DMS79 treated with DMSO at 0.1 percent for 48 hours (cell line): ENCODE results near the gene CNNM1.
A peak's percentile ranks its signal among the peaks of the same experiment; 100 is the strongest.

Experiments used
- DNase-seq: peaks from one replicate; lab custom pipeline; 2025; lab: John Stamatoyannopoulos, UW

CNNM1 gene

GRCh38 chr10:99418910-99419624 lies 89.9 kb downstream of the CNNM1 start:
- DNase-seq: no peak

DNA sequence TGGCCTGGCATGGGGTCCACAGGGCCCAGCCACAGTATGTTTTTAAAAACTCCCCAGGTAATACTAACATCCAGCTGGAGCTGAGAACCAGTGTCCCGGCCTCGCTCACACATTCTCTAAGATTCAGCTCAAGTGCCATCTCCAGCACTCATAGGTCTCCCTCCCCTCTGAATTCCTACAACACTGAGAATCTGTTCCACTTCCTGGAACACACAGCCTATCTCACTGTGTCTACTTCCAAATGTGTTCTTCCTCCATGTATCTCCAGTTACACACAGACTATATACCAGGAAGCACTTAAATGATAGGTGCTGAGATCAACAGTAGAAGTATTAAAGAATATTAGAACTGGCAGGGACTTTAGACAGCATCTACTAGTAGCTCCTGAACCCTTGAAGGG lies 90.5 kb downstream of the CNNM1 start:
- no peak for DNase-seq

- no peak for DNase-seq
Observed at GRCh38 chr10:99421233-99421739, 92.1 kb downstream of the CNNM1 start.

- DNase-seq: no peak
Observed at GRCh38 chr10:99422529-99423096, 93.5 kb downstream of the CNNM1 start.

- no peak for DNase-seq
Observed at GRCh38 chr10:99424656-99425055, 95.5 kb downstream of the CNNM1 start.

GRCh38 chr10:99425204-99425603 lies 96.0 kb downstream of the CNNM1 start:
- no peak for DNase-seq

DNA sequence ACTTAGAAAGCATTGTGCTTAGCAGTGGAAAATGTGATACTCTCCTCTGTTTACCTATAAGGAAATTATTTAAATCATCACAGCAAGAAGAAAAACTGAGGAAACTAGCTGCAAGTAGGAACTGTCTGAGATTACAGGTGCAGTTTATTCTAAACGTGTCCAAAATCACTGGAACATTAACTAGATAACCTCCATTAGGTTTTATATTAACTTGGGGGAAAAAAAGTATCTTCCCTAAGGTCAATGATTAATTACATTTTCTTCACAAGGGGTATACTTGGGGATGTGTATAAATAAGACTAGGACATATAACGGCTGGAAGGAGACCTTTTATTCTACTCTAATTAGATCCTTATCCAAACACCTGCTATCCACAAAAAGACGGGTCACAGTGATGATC lies 97.5 kb downstream of the CNNM1 start:
- no peak for DNase-seq

DNA sequence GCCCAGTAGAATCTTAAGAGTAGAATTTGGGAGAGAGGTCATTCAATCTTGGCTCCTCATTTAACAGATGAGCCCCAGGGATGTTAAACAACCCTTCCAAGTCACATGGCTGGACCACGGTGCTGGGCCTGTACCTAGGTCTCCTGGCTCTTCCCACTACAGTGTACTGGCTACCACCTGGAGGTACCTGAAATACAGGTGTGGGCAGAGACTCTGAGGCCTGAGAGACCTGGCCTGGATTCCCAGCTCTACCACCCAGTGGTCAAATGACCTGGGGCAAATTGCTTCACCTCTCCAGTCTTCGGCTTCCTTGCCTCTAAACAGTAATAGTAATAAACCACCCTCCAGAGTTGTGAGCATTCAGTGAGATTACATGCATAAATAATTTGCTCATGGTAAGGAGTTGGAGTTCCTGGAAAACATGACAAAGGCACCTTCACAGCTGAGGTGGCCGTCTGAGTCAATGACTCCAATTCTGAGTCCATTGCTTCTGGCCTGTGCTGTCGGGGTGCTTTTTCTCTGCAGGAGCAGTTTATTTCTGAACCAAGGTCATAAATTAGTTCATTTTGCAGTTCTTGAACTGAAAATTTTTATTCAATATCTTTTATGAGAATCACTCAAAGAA lies 98.5 kb downstream of the CNNM1 start:
- no peak for DNase-seq

- DNase-seq: no peak
Observed at GRCh38 chr10:99429517-99430095, 100.5 kb downstream of the CNNM1 start.

GRCh38 chr10:99430116-99430450 lies 100.9 kb downstream of the CNNM1 start:
- DNase-seq: no peak

- DNase-seq: peak; percentile 87
Observed at GRCh38 chr10:99430451-99431189, 101.5 kb downstream of the CNNM1 start, which contains the start of gene GOT1. TSS of gene GOT1 (minus strand) at chr10:99430624. CDS start at chr10:99430565, 59 bp downstream.

DNA sequence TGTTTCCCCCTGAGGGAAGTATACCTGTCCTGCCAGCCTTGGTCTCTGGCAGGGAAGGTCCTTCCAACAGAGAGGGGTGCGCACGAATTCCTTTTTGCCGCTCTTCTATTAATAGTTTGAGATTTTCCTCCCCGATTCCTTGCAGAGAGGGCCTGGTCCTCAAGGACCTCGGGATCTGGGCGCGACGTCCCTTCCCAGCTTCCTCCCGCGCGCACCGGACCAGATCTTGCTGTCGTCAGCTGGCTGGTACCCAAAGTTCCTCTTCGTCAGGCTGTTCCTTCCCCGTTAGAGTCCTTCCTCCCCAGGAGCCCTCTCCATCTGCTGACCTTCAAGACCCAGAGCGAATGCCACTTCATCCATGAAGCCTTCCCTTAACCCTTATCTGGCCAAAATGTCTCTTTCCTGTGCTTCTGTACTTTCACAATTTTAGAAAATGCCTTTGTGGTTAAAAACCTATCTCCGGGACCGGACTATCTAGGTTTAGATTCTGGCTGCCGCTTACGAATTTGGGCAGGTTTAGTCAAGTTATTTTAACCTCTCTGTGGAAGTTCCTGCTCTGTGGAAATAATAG lies 102.1 kb downstream of the CNNM1 start:
- DNase-seq: peak; percentile 4

DNA sequence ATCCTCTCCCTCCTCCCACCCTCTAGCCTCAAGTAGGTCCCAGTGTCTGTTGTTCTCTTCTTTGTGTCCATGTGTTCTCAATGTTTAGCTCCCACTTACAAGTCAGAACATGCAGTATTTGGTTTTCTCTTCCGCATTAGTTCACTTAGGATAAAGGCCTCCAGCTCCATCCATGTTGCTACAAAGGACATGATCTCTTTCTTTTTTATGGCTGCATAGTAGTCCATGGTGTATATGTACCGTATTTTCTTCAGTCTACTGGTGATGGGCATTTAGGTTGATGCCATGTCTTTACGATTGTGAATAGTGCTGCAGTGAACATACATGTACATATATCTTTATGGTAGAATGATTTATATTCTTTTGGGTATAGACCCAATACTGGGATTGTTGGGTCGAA lies 102.9 kb downstream of the CNNM1 start:
- DNase-seq: no peak

GRCh38 chr10:99432881-99433280 lies 103.7 kb downstream of the CNNM1 start:
- DNase-seq: no peak

DNA sequence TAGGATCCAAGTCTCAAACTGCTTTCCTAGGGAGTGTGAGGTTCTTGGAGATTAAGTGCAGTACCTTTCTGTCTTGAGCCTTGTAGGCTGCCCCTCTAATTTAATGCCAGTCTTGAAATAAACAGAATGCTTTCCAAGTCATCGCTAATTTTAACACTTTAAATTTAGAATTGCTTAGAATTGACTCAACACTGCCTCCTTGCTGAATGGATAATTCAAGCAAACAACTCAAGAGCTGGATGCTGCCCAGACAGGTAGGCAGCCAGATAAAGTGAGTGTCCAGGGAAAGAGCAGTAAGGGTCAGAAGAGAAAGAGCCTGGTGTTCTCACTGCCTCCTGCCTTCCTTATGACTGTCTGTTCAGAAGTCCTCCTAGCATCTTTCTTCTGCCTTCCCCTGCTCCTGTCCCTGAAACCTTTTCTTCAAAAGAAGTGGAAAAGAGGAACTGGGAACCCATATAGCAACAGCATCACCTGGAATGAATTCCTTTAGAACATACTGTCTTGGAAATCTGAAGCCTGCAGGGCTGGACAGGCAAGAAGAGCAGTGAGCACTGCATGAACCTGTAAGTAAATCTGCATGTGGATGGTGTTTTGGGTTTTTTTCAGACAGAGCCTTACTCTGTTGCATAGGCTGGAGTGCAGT lies 104.3 kb downstream of the CNNM1 start:
- no peak for DNase-seq

DNA sequence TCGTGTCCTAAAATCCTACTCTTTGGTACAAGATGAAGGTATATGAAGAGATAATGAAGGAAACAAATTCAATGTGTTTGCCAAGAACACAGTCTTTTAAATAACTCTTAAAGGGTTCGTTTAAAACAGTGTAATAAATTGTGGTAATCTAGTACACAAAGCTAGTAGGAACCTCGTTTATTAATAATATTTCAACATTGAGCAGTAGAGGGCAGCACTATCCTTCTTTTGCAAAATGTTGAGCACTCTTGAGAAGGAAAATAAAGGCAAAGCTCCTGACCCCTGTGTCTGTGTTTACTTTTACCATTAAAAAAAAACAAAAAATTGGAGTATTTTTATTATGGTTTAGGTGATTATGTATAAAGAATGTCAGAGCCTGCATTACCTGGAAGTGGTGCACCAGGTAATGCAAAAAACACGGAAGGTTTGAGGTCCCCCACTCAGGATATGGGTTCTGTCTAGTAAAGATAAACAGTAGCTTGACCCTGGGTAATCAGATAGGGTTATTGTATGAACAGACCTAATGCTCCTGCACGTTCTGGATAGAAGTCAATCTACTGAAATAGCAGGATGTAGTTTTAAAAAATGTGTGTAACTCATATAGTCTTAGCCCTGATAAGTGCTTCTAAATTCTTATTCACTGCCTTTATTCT lies 107.0 kb downstream of the CNNM1 start:
- peak; percentile 10 for DNase-seq

GRCh38 chr10:99438890-99439289 lies 109.7 kb downstream of the CNNM1 start:
- no peak for DNase-seq

GRCh38 chr10:99442394-99442793 lies 113.2 kb downstream of the CNNM1 start:
- no peak for DNase-seq

DNA sequence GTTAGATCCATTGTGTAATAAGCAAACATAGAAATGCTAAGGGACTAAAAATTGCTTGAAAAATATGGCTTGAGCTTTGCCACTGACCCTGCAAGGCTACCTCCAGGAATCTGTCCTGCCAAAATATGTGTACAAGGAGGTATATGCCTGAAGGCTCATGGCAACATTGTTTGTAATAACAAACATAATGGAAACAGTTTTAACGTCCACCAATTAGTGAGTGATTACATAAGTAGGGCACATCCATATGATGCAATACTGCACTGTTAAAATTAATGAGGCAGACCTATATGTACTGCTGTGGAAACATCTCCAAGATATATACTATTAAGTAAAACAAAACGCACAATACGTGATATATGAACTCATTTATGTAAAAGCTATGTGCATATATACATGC lies 114.3 kb downstream of the CNNM1 start:
- DNase-seq: no peak
